HL-60 (cell line): Measurements from ENCODE around the gene DAAM2.

Experiments used
- DNase-seq, 2 experiments: peaks; one replicate each; pipeline ENCODE4 v3.0.0-alpha.2; 2010 to 2020; ENCODE audit warnings: low read depth in 1 of 2, low spot score in 1 of 2
- H3K27ac ChIP-seq: fragments of 250-450 bp; sonication (Bioruptor Pico); replicated peaks from 2 replicates; pipeline ENCODE4 v1.5.1; 2020; ENCODE audit warnings: mild to moderate bottlenecking, moderate library complexity
- H3K27me3 ChIP-seq: fragments of 250-450 bp; sonication (Bioruptor Pico); 2 replicates; pipeline ENCODE4 v1.5.1; 2021; ENCODE audit warnings: mild to moderate bottlenecking, moderate library complexity; ENCODE audit not compliant: insufficient read depth, poor library complexity, severe bottlenecking
- H3K4me3 ChIP-seq: replicated peaks from 2 replicates; pipeline ENCODE4 v1.5.1; 2011; ENCODE audit warnings: mild to moderate bottlenecking, control low read depth, low read length; ENCODE audit not compliant: insufficient read depth
- GABPA ChIP-seq: IDR thresholded peaks from 2 replicates; pipeline ENCODE4 v1.6.1; 2012; ENCODE audit warnings: low read depth
- POLR2AphosphoS5 ChIP-seq: IDR thresholded peaks from 2 replicates; pipeline ENCODE4 v1.6.1; 2012; ENCODE audit warnings: low read depth
- SPI1 ChIP-seq: IDR thresholded peaks from 2 replicates; pipeline ENCODE4 v1.6.1; 2012; ENCODE audit warnings: low read depth, mild to moderate bottlenecking, borderline replicate concordance
- TF ChIP-seq, protein P1 (sequence below): IDR thresholded peaks from one replicate; pipeline ENCODE4 v1.5.1; 2011; ENCODE audit warnings: low read length, control low read depth, inconsistent platforms; ENCODE audit not compliant: insufficient read depth
- TF ChIP-seq, protein P2 (sequence below): IDR thresholded peaks from 2 replicates; pipeline ENCODE4 v1.6.1; 2012; ENCODE audit warnings: low read depth; ENCODE audit not compliant: insufficient replicate concordance

Gene DAAM2

DNA sequence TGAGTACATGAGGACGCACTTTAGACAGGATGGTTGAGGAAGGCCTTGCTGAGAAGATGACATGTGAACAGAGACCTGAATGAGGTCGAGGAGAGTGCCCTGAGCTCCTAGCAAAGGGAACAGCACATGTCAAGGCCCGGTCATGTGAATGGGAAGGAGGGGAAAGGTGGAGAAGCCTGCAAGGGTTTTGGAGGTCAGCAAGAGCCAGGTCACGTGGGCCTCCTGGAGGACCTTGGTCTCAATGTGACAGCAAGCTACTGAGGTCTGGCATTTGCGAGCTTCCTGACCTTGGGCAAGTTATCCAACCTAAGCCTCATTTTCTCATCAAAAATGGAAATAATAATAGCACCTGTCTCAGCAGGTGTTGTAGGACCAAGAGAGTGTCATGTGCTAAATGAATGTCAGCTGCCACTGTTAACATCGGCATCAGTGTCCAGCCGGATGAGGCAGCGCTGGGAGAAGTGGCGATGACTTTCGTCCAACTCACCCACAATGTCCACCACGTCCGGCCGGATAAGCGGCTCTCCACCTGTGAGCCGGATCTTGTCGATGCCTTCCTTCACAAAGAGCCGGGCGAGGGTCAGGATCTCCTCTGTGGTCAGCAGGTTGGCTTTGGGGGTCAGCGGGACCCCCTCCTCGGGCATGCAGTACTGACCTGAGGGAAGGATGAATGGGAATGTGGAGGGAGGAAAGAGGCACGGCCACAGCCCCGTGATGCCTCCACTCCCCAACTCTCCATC, 133.2 kb downstream of the DAAM2 start:
- no peak overlapping the region for H3K27ac ChIP-seq
- TF ChIP-seq, protein P1, sequence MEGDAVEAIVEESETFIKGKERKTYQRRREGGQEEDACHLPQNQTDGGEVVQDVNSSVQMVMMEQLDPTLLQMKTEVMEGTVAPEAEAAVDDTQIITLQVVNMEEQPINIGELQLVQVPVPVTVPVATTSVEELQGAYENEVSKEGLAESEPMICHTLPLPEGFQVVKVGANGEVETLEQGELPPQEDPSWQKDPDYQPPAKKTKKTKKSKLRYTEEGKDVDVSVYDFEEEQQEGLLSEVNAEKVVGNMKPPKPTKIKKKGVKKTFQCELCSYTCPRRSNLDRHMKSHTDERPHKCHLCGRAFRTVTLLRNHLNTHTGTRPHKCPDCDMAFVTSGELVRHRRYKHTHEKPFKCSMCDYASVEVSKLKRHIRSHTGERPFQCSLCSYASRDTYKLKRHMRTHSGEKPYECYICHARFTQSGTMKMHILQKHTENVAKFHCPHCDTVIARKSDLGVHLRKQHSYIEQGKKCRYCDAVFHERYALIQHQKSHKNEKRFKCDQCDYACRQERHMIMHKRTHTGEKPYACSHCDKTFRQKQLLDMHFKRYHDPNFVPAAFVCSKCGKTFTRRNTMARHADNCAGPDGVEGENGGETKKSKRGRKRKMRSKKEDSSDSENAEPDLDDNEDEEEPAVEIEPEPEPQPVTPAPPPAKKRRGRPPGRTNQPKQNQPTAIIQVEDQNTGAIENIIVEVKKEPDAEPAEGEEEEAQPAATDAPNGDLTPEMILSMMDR, result no peak
- TF ChIP-seq SPI1, result no peak
- TF ChIP-seq, protein P2, sequence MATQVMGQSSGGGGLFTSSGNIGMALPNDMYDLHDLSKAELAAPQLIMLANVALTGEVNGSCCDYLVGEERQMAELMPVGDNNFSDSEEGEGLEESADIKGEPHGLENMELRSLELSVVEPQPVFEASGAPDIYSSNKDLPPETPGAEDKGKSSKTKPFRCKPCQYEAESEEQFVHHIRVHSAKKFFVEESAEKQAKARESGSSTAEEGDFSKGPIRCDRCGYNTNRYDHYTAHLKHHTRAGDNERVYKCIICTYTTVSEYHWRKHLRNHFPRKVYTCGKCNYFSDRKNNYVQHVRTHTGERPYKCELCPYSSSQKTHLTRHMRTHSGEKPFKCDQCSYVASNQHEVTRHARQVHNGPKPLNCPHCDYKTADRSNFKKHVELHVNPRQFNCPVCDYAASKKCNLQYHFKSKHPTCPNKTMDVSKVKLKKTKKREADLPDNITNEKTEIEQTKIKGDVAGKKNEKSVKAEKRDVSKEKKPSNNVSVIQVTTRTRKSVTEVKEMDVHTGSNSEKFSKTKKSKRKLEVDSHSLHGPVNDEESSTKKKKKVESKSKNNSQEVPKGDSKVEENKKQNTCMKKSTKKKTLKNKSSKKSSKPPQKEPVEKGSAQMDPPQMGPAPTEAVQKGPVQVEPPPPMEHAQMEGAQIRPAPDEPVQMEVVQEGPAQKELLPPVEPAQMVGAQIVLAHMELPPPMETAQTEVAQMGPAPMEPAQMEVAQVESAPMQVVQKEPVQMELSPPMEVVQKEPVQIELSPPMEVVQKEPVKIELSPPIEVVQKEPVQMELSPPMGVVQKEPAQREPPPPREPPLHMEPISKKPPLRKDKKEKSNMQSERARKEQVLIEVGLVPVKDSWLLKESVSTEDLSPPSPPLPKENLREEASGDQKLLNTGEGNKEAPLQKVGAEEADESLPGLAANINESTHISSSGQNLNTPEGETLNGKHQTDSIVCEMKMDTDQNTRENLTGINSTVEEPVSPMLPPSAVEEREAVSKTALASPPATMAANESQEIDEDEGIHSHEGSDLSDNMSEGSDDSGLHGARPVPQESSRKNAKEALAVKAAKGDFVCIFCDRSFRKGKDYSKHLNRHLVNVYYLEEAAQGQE, result no peak
- no peak for TF ChIP-seq GABPA
- no peak for TF ChIP-seq POLR2AphosphoS5
- DNase-seq, result no peak
- no peak overlapping the region for H3K4me3 ChIP-seq
- no peaks in the 10 kb centered on the region for H3K27me3 ChIP-seq

DNA sequence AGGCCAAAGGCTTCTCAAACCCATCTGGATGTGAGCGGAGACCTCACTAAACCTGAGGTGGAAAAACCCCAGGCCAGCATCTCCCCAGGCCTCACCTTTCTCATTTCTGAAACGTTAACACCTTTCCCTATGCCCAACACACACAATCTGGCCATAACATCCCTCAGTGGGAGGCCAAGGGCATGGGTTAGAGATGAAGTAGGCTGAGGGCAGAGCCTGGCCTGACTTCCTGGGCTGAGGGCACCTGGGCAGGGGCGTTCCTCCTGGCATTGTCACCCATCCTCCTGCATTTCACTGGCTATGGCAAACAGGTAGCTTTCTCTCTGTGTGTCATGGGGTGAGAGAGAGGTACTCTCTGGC, 133.7 kb downstream of the DAAM2 start:
- H3K27ac ChIP-seq, result no peak overlapping the region
- no peak for DNase-seq
- TF ChIP-seq GABPA, result no peak
- TF ChIP-seq, protein P1, result no peak
- TF ChIP-seq, protein P2, result no peak
- no peak for TF ChIP-seq SPI1
- no peak for TF ChIP-seq POLR2AphosphoS5
- H3K4me3 ChIP-seq, result no peak overlapping the region
- no peaks in the 10 kb centered on the region for H3K27me3 ChIP-seq

DNA sequence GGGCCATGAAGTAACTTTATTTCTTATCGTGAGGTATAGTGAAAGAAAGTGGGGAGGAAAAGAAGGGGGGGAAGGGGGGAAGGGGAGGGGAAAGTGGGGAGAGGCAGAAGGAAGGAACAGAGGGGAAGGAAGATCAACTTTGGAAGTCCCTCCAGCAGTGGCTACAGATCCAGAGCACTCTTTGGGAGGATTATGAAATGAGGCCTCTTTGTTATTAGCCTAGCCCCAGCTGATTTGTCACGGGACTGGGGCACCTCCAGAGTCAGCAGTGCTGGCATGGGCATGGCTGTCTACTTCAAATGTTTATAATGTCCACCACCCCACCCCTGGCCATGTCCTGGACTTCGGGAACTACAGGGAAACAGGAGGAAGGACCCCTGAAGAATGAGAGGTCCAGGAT, 134.5 kb downstream of the DAAM2 start:
- Histone ChIP-seq H3K27ac (no peak overlapping the region), H3K4me3 (no peak overlapping the region), H3K27me3 (no peaks in the 10 kb centered on the region)
- DNase-seq, result no peak
- TF ChIP-seq POLR2AphosphoS5 (no peak), SPI1 (no peak), GABPA (no peak)
- TF ChIP-seq, protein P1, result no peak
- TF ChIP-seq, protein P2, result no peak
